ENCODE measurements around the gene KLHL18. TPM values are rescaled to one million over a fixed set of nuclear protein-coding genes. Genes with fewer than 3 reads are reported as not detected.
"Not testable (repeated sequence)": the region's sequence is repeated elsewhere in the genome, so short reads cannot be mapped to it uniquely, and the experiment has no call there.

The KLHL18 gene
- total RNA-seq, 2 experiments from 2014 or later, result 42.2 to 48.6 TPM

DNA sequence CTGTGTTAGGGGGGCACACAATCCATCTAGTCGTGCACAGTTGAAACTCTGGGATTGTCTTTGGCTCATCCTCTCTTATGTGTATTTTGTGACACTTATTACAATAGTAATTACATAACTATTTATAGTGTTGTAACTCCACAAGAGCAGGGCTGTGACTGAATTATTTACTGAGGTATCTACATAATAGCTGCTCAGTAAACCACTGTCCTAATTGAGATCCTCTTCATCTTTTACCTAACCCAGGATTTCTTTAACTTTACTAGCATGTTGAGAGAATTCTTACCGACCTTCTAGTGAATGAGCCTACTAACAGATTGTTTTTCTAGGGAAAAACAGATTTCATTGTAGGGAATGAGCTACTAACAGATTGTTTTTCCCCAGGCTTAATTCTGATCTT lies 11.1 kb downstream of the KLHL18 start:
- Mint-ChIP-seq H3K27me3 (no peaks in the 10 kb centered on the region), H3K4me1 (peaks cover 43% of the 10 kb centered on the region), H3K36me3 (peaks cover 23% of the 10 kb centered on the region), H3K9me3 (no peaks in the 10 kb centered on the region), H3K27ac (no peak overlapping the region), H3K4me3 (no peak overlapping the region)
- DNase-seq, result no peak

DNA sequence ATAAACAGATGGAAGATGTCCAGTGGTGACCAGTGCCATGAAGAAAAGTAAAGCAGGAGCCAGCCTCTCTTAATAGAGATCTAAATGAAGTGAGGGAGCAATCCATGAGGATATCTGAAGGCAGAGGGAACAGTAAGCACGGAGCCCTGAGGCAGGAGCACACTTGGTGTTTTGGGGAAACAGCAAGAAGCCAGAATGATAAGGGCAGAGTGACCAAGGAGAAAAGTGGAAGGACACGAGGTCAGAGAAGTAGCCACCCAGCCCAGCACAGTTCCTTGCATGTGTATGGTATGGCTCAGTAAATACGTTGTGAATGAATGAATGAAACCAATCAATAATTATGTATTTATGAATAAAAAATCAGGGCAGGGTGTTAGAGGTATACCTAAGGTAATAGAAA lies 11.6 kb downstream of the KLHL18 start:
- H3K36me3 Mint-ChIP-seq, result peaks cover 18% of the 10 kb centered on the region
- no peak for DNase-seq
- peaks cover 43% of the 10 kb centered on the region for H3K4me1 Mint-ChIP-seq
- H3K27ac Mint-ChIP-seq, result no peak overlapping the region
- no peaks in the 10 kb centered on the region for H3K9me3 Mint-ChIP-seq
- H3K4me3 Mint-ChIP-seq, result no peak overlapping the region
- no peaks in the 10 kb centered on the region for H3K27me3 Mint-ChIP-seq

DNA sequence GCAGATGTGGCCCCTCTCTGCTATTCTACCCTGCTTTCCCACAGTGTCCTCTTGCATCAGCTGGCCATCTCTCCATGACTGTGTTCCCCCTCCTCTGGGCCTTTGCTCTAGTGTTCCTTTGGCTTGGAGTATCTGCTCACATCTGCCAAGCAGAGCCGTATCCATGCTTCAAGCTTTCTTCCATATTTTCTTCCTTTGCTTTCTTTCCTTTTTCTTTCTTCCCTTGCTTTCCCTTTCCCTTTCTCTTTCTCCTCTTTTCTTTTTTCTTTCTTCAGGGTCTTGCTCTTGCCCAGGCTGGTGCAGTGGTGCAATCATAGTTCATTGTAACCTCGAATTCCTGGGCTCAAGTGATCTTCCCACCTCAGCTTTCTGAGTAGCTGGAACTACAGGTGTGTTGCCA lies 12.6 kb downstream of the KLHL18 start:
- Mint-ChIP-seq H3K4me1 (peaks cover 37% of the 10 kb centered on the region), H3K9me3 (no peaks in the 10 kb centered on the region), H3K4me3 (no peak overlapping the region), H3K27ac (no peak overlapping the region), H3K27me3 (no peaks in the 10 kb centered on the region), H3K36me3 (peaks cover 15% of the 10 kb centered on the region)
- no peak for DNase-seq

DNA sequence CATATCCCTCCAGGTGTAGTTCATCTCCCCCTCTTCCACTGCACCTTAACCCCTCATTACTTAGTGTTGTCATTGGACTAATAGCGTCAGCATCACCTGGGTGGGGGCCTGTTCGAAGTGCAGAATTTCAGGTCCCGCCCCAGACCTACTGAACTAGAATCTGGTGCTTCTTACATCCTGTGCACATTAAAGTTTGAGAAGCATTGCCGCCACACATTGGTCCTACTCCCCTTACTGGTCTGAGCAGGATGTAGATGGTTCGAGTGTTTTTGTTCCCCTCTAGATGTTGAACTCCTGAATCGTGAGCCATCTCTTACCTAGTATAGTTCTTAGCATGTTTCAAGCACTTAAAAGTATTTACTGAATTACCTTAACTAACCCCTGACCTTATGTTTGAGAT lies 13.2 kb downstream of the KLHL18 start:
- DNase-seq, result no peak
- Mint-ChIP-seq H3K27ac (no peak overlapping the region), H3K4me1 (peaks cover 34% of the 10 kb centered on the region), H3K36me3 (peaks cover 11% of the 10 kb centered on the region), H3K4me3 (no peak overlapping the region), H3K27me3 (no peaks in the 10 kb centered on the region), H3K9me3 (no peaks in the 10 kb centered on the region)

GRCh38 chr3:47296562-47297302 lies 14.0 kb downstream of the KLHL18 start:
- Mint-ChIP-seq H3K27ac (no peak overlapping the region), H3K4me3 (no peak overlapping the region), H3K9me3 (no peaks in the 10 kb centered on the region), H3K4me1 (peaks cover 35% of the 10 kb centered on the region), H3K27me3 (no peaks in the 10 kb centered on the region), H3K36me3 (peaks cover 16% of the 10 kb centered on the region)
- no peak for DNase-seq

DNA sequence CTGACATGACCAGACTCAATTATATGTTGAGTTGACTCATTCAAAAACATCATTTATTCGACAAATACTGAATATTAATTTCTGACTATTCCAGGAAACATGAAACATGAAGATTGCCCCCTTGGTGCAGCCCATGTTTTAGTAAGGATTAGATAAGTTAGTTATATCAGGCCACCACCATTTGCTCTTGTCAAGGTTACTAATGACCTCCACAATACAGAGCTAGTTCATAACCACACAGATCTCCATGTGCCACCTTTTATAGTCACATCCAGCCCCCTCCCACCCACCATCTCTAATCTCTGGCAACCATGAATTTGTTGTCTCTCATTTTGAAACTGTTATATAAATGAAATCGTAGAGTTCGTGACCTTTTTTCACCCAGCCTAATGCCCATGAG lies 15.7 kb downstream of the KLHL18 start:
- peaks cover 33% of the 10 kb centered on the region for H3K36me3 Mint-ChIP-seq
- no peak overlapping the region for H3K27ac Mint-ChIP-seq
- peaks cover 40% of the 10 kb centered on the region for H3K4me1 Mint-ChIP-seq
- DNase-seq, result no peak
- no peak overlapping the region for H3K4me3 Mint-ChIP-seq
- no peaks in the 10 kb centered on the region for H3K27me3 Mint-ChIP-seq
- H3K9me3 Mint-ChIP-seq, result no peaks in the 10 kb centered on the region

- H3K4me3 Mint-ChIP-seq, result no peak overlapping the region
- no peak overlapping the region for H3K27ac Mint-ChIP-seq
- H3K4me1 Mint-ChIP-seq, result peaks cover 39% of the 10 kb centered on the region
- no peaks in the 10 kb centered on the region for H3K9me3 Mint-ChIP-seq
- peaks cover 36% of the 10 kb centered on the region for H3K36me3 Mint-ChIP-seq
- no peaks in the 10 kb centered on the region for H3K27me3 Mint-ChIP-seq
- DNase-seq, result no peak
Measured at GRCh38 chr3:47299381-47300318, 16.9 kb downstream of the KLHL18 start.

DNA sequence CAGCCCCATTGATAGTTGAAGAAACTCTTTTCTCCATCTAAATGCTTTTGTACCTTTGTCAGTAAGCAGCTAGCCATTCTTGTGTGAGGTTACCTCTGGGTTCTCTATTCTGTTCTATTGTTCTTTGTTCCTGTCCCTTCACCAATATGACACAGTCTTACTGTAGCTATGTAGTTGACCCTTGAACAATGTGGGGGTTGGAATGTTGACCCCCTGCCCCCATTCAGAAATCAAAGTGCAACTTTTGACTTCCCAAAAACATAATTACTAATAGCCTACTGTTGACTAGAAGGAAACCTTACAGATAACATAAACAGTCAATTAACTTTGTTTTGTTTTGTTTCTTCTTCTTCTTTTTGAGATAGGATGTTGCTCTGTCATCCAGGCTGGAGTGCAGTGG lies 18.7 kb downstream of the KLHL18 start:
- Mint-ChIP-seq H3K27ac (no peak overlapping the region), H3K9me3 (no peaks in the 10 kb centered on the region), H3K4me3 (no peak overlapping the region), H3K27me3 (no peaks in the 10 kb centered on the region), H3K36me3 (peaks cover 47% of the 10 kb centered on the region), H3K4me1 (peaks cover 30% of the 10 kb centered on the region)
- DNase-seq, result no peak

DNA sequence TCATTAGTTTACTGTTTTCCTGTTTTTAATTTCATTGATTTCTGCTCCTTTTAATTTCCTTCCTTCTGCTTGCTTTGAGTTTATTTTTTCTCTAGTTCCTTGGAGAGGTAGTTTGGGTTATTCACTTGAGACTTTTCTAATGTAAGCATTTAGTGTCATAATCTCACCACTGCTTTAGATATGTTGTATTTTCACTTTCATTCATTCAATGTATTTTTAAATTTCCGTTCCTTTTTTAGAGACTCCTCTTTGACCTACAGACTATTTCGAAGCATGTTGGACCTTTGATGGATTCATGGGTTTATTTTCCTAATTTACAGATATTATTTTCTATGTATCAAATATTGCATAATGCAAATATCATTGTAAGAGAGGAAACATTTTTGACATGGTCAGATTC lies 23.3 kb downstream of the KLHL18 start:
- Mint-ChIP-seq H3K27ac (no peak overlapping the region), H3K36me3 (peaks cover 51% of the 10 kb centered on the region), H3K27me3 (no peaks in the 10 kb centered on the region), H3K4me1 (peaks cover 15% of the 10 kb centered on the region), H3K4me3 (no peak overlapping the region), H3K9me3 (no peaks in the 10 kb centered on the region)
- no peak for DNase-seq

GRCh38 chr3:47309231-47309630 lies 26.5 kb downstream of the KLHL18 start:
- not testable (repeated sequence) for H3K27ac Mint-ChIP-seq, DNase-seq, H3K27me3 Mint-ChIP-seq, H3K9me3 Mint-ChIP-seq, H3K4me1 Mint-ChIP-seq, H3K4me3 Mint-ChIP-seq
- peaks cover 29% of the 10 kb centered on the region for H3K36me3 Mint-ChIP-seq

DNA sequence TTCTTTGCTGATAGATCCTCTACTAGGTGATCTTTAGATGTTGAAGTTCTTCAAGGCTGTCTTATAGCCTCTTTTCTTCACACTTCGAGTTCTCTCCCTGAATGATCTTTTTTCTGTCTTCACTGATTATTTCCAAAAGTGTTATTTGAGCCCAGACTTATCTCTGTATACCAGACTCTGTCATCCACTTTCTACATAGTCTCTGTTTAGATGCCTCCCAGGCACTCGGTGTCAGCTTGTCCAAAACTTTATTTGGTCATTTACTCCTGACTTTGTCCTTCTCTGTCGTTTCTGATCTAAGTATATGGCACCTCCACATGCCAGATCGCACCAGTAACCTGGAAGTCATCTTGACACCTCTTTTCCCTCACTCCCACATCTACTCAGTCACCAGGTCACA lies 27.6 kb downstream of the KLHL18 start:
- Mint-ChIP-seq H3K4me1 (peaks cover 11% of the 10 kb centered on the region), H3K9me3 (no peaks in the 10 kb centered on the region), H3K27me3 (no peaks in the 10 kb centered on the region), H3K4me3 (no peak overlapping the region), H3K27ac (no peak overlapping the region), H3K36me3 (peaks cover 21% of the 10 kb centered on the region)
- no peak for DNase-seq

DNA sequence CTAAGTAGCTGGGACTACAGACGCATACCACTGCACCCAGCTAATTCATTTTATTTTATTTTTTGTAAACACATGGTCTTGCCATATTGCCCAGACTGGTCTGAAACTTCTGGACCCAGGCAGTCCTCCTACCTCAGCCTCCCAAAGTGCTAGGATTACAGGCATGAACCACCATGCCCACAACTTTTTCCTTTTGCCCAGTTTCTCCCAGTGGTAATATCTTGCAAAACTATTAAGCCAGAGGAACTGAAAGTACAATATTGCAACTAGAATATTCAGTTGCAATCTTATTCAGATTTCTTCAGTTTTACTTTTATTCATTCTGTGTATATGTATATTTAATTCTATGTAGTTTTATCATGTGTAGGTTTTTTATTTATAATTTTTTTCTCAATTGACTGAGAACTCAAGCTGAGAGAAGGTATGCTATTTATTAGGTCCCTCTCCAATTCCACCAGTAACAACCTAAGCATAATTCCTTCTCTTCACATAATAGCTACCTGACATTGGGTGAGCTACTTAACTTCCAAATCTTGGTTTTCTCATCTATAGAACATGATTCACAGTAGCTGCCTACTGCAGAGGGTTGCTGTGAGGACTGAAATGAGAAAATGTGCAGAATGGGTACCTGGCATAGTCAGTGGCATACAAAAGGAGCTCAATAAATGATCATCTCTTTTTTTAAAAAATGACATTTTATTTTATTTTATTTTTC lies 30.8 kb downstream of the KLHL18 start:
- DNase-seq, result no peak
- H3K4me1 Mint-ChIP-seq, result peaks cover 3% of the 10 kb centered on the region
- no peak overlapping the region for H3K4me3 Mint-ChIP-seq
- peaks cover 10% of the 10 kb centered on the region for H3K36me3 Mint-ChIP-seq
- H3K27me3 Mint-ChIP-seq, result no peaks in the 10 kb centered on the region
- H3K9me3 Mint-ChIP-seq, result no peaks in the 10 kb centered on the region
- H3K27ac Mint-ChIP-seq, result no peak overlapping the region

DNA sequence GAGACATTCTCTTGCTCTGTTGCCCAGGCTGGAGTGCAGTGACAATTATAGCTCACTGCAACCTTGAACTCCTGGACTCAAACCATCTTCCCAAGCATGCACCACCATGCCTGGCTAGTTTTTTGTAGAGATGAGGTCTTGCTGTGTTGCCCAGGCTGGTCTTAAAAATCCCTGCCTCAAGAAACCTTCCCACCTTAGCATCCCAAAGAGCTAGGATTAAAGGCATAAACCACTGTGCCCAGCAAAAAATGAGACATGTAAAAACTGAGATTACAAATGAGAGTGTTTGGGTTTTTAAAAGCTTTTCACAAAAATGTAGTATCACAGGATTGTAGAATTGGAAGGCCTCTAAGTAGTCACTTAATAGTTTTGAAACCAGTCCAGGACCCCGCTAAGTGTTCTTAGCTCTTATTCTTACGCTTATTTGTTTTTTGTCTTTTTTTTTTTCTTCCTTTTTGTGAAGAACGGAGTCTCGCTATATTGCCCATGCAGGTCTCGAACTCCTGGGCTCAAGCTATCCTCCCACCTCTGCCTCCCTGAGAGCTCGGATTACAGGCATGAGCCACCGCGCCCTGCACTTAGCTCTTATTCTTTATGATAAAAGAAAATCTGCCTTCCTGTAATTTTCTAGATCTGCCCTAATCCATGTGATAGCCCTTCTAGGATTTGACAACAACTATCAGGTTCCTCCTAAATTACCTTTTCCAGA lies 31.5 kb downstream of the KLHL18 start:
- H3K36me3 Mint-ChIP-seq, result peaks cover 6% of the 10 kb centered on the region
- H3K9me3 Mint-ChIP-seq, result no peaks in the 10 kb centered on the region
- no peak overlapping the region for H3K4me3 Mint-ChIP-seq
- H3K27me3 Mint-ChIP-seq, result no peaks in the 10 kb centered on the region
- no peak overlapping the region for H3K27ac Mint-ChIP-seq
- DNase-seq, result no peak
- peaks cover 3% of the 10 kb centered on the region for H3K4me1 Mint-ChIP-seq

DNA sequence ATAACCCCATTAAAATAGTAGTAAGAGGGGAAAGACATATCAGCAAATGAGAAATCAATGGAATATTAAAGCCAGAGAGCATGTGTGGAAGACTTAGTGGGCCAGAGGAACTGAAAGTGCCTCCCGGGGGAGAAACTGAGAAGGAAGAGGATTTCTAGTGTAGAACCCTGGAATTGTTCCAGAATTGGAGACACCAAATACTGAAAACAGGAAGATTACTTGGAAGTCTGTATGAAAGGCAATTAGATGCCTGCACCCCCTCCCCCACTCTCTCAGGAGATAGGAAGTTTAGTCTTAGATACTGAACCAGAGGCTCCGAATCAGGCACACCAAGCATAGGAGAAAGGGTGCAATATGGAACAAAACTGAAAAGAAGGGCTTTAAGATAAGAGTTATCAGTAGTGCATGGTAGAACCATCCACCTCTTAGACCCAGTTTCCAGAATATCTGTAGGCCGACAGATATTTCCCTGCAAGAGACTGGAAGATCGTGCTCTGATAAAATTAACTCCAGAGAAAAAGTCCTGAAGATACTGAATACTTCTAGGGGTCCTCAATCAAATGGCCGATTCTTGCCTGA lies 32.4 kb downstream of the KLHL18 start:
- no peak overlapping the region for H3K4me3 Mint-ChIP-seq

More for the DNA sequence above, 32.4 kb downstream of the KLHL18 start:
- no peak for DNase-seq
- peaks cover 3% of the 10 kb centered on the region for H3K4me1 Mint-ChIP-seq
- H3K36me3 Mint-ChIP-seq, result peaks cover 5% of the 10 kb centered on the region
- no peaks in the 10 kb centered on the region for H3K9me3 Mint-ChIP-seq
- no peaks in the 10 kb centered on the region for H3K27me3 Mint-ChIP-seq
- H3K27ac Mint-ChIP-seq, result no peak overlapping the region
